ENCODE data around the gene POFUT2.

POFUT2 gene

DNA sequence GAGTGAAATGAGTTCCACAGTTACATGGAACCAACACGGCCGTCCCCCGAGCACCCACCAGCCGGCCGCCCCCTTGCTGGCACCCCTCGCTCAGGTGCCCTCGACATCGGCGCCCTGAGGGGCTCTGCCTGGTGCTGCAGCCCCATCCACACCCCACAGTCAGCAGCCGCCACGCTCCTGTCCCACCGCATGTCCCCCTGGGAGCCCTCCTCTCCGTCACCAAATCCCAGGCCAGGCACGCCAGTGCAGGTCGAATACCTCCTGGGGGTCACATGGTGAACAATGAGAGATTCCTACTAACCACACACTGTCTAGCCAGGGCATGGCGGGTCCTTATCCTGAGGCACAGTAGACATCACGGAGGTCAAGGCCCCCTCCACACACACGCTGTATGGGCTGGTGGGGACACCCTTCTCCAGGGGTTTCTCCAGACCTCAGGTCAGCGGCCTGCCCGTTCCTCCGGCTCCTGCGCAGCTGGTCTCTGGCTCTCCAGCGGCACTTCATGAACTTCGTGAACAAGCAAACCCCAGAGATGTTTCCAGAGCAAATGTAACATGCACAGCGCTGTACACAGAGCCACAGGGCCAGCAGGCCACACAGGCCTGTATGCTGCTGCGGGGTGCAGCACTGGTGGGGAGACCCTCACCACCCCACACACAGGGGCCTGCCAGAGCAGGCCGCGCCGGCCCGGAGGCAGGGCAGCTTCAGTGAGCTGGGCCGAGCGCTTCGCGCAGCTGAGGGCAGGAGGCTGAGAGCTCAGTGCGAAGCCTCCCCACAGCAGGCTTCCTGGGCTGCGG lies 21.8 kb downstream of the POFUT2 start:
- H3K36me3 ChIP-seq (ENCODE audit: control insufficient read depth in 1 of 2, insufficient read depth in 2 of 2, low read length in 2 of 2): peaks cover 57 to 67% of the 10 kb centered on the region in 2 experiments
- no peak overlapping the region for H4K12ac ChIP-seq (ENCODE audit: low read depth, low read length)
- no peak overlapping the region for H3K9ac ChIP-seq (ENCODE audit: low read length)
- H3K27ac ChIP-seq (ENCODE audit: low read depth, low read length): no peak overlapping the region
- no peak overlapping the region for H2AK5ac ChIP-seq (ENCODE audit: low read length)
- no peak overlapping the region for H2BK120ac ChIP-seq (ENCODE audit: insufficient read depth, low read length, poor library complexity)
- no peak overlapping the region for H4K91ac ChIP-seq (ENCODE audit: low read depth, low read length)
- H3K79me1 ChIP-seq (ENCODE audit: low read length): no peaks in the 10 kb centered on the region
- WGBS (ENCODE audit: extremely low coverage, insufficient coverage, insufficient read length): no CpG with 5 or more reads among the region's 36 CpGs
- peaks cover 5% of the 10 kb centered on the region for H3K9me3 ChIP-seq (ENCODE audit: insufficient read depth, low read depth, low read length)
- H2BK12ac ChIP-seq (ENCODE audit: low read length): no peak overlapping the region
- no peaks in the 10 kb centered on the region for H3K79me2 ChIP-seq (ENCODE audit: control insufficient read depth, insufficient read depth, low read length, poor library complexity)
- H3K27me3 ChIP-seq (ENCODE audit: insufficient read depth, low read length): no peaks in the 10 kb centered on the region
- DNase-seq: no peak
- H2BK5ac ChIP-seq (ENCODE audit: low read depth, low read length, poor library complexity): no peak overlapping the region
- no peak overlapping the region for H3K18ac ChIP-seq (ENCODE audit: low read length)
- H4K8ac ChIP-seq (ENCODE audit: low read depth, low read length): no peak overlapping the region
- H3K23ac ChIP-seq (ENCODE audit: low read length): no peak overlapping the region
- H3K4ac ChIP-seq (ENCODE audit: low read depth, low read length): no peak overlapping the region
- no peaks in the 10 kb centered on the region for H3K4me1 ChIP-seq (ENCODE audit: control insufficient read depth in 1 of 2, insufficient read depth in 2 of 2, low read length in 2 of 2)
- no peak overlapping the region for H3K4me2 ChIP-seq (ENCODE audit: low read length)
- no peak overlapping the region for H2AFZ ChIP-seq (ENCODE audit: insufficient read depth, low read length, poor library complexity)
- H3K14ac ChIP-seq (ENCODE audit: low read length): no peak overlapping the region
- H3K4me3 ChIP-seq (ENCODE audit: low read depth, low read length): no peak overlapping the region

DNA sequence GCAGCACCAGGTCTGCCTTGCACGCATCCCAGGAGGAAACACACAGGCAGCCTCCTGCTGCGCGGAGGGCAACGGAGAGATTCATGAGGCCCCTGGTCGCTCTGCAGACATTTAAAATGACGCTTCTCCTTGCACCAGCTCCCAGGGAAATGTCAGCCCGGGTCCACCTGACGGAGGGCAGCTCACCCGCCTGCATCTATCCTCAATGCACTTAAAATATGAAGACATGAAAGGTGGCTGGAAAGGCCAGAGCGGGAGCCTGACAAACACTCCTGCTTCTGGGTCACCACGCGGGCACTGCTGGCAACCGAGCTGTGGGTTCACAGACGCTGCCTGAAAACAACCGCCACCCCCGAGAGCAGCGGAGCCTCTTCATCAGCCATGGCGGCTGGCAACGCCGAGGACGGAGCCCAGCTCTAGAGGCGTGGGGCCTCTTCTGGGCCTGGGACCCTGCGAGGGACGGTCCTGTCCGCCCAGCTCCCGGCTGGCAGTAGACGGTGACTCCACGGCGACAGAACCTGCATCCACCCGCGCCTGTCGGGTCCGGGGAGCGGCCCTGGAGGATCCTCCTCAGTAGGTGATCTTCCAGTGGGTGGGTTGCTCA lies 22.7 kb downstream of the POFUT2 start:
- H4K12ac ChIP-seq (ENCODE audit: low read depth, low read length): no peak overlapping the region
- H2AFZ ChIP-seq (ENCODE audit: insufficient read depth, low read length, poor library complexity): no peak overlapping the region
- H3K79me2 ChIP-seq (ENCODE audit: control insufficient read depth, insufficient read depth, low read length, poor library complexity): no peaks in the 10 kb centered on the region
- H3K9me3 ChIP-seq (ENCODE audit: insufficient read depth, low read depth, low read length): peaks cover 5% of the 10 kb centered on the region
- no peak overlapping the region for H4K91ac ChIP-seq (ENCODE audit: low read depth, low read length)
- H3K4me1 ChIP-seq (ENCODE audit: control insufficient read depth in 1 of 2, insufficient read depth in 2 of 2, low read length in 2 of 2): no peaks in the 10 kb centered on the region
- H2AK5ac ChIP-seq (ENCODE audit: low read length): no peak overlapping the region
- no peak overlapping the region for H3K4me3 ChIP-seq (ENCODE audit: low read depth, low read length)
- H3K79me1 ChIP-seq (ENCODE audit: low read length): no peaks in the 10 kb centered on the region
- no peak overlapping the region for H3K18ac ChIP-seq (ENCODE audit: low read length)
- H3K4ac ChIP-seq (ENCODE audit: low read depth, low read length): no peak overlapping the region
- H3K4me2 ChIP-seq (ENCODE audit: low read length): no peak overlapping the region
- no peak for DNase-seq
- peaks cover 50 to 60% of the 10 kb centered on the region in 2 experiments for H3K36me3 ChIP-seq (ENCODE audit: control insufficient read depth in 1 of 2, insufficient read depth in 2 of 2, low read length in 2 of 2)
- no CpG with 5 or more reads among the region's 34 CpGs for WGBS (ENCODE audit: extremely low coverage, insufficient coverage, insufficient read length)
- H2BK12ac ChIP-seq (ENCODE audit: low read length): no peak overlapping the region
- no peak overlapping the region for H3K9ac ChIP-seq (ENCODE audit: low read length)
- no peak overlapping the region for H2BK120ac ChIP-seq (ENCODE audit: insufficient read depth, low read length, poor library complexity)
- no peak overlapping the region for H4K8ac ChIP-seq (ENCODE audit: low read depth, low read length)
- no peak overlapping the region for H3K14ac ChIP-seq (ENCODE audit: low read length)
- H3K27ac ChIP-seq (ENCODE audit: low read depth, low read length): no peak overlapping the region
- H3K23ac ChIP-seq (ENCODE audit: low read length): no peak overlapping the region
- no peak overlapping the region for H2BK5ac ChIP-seq (ENCODE audit: low read depth, low read length, poor library complexity)
- no peaks in the 10 kb centered on the region for H3K27me3 ChIP-seq (ENCODE audit: insufficient read depth, low read length)

DNA sequence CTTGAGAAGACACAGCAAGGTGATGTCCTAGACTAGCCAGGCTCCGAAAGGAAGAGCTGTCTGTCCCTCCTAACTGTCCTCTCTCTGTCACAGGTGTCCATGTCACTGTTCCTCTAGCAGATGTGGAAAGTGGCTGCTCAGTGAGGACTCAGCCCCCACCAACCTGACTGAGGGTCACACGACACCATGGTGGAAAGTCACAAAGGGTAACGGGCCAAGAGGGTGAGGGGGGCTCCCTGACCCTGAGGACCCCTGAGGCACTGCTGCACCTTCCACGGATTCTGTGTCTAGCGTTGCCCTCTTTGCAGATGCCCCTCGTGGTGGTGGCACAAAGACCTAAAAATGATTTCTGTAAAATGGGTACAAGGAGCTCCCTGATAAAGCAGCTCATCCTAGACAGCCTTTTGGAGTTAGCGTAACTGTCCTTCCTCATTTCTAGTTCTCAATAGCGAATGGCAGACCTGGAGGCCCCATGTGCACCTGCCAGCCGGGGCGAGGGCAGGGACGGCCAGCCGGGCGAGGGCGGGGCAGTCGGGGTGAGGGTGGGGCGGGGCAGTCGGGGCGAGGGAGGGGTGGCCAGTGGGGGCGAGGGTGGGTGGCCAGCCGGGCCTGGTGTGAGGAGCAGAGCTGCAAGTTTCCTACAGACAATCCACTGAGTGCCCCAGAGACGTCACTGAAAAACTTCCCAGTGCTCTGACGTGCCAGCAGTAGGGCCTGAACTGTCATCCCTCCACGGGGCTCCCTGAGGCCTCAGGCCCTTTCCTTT lies 23.4 kb downstream of the POFUT2 start:
- no peak for DNase-seq
- Histone ChIP-seq H3K14ac (ENCODE audit: low read length) (no peak overlapping the region), H2AK5ac (ENCODE audit: low read length) (no peak overlapping the region), H2AFZ (ENCODE audit: insufficient read depth, low read length, poor library complexity) (no peak overlapping the region), H4K8ac (ENCODE audit: low read depth, low read length) (no peak overlapping the region), H3K79me1 (ENCODE audit: low read length) (no peaks in the 10 kb centered on the region), H3K27me3 (ENCODE audit: insufficient read depth, low read length) (no peaks in the 10 kb centered on the region), H3K9me3 (ENCODE audit: insufficient read depth, low read depth, low read length) (peaks cover 3% of the 10 kb centered on the region), H3K18ac (ENCODE audit: low read length) (no peak overlapping the region), H3K4ac (ENCODE audit: low read depth, low read length) (no peak overlapping the region), H2BK5ac (ENCODE audit: low read depth, low read length, poor library complexity) (no peak overlapping the region), H4K12ac (ENCODE audit: low read depth, low read length) (no peak overlapping the region), H4K91ac (ENCODE audit: low read depth, low read length) (no peak overlapping the region), H3K79me2 (ENCODE audit: control insufficient read depth, insufficient read depth, low read length, poor library complexity) (no peaks in the 10 kb centered on the region), H3K9ac (ENCODE audit: low read length) (no peak overlapping the region), H3K36me3 (ENCODE audit: control insufficient read depth in 1 of 2, insufficient read depth in 2 of 2, low read length in 2 of 2) (peaks cover 44 to 54% of the 10 kb centered on the region in 2 experiments), H3K4me3 (ENCODE audit: low read depth, low read length) (no peak overlapping the region), H3K4me2 (ENCODE audit: low read length) (no peak overlapping the region), H3K27ac (ENCODE audit: low read depth, low read length) (no peak overlapping the region), H2BK120ac (ENCODE audit: insufficient read depth, low read length, poor library complexity) (no peak overlapping the region), H3K4me1 (ENCODE audit: control insufficient read depth in 1 of 2, insufficient read depth in 2 of 2, low read length in 2 of 2) (no peaks in the 10 kb centered on the region), H3K23ac (ENCODE audit: low read length) (no peak overlapping the region), H2BK12ac (ENCODE audit: low read length) (no peak overlapping the region)
- no CpG with 5 or more reads among the region's 23 CpGs for WGBS (ENCODE audit: extremely low coverage, insufficient coverage, insufficient read length)

DNA sequence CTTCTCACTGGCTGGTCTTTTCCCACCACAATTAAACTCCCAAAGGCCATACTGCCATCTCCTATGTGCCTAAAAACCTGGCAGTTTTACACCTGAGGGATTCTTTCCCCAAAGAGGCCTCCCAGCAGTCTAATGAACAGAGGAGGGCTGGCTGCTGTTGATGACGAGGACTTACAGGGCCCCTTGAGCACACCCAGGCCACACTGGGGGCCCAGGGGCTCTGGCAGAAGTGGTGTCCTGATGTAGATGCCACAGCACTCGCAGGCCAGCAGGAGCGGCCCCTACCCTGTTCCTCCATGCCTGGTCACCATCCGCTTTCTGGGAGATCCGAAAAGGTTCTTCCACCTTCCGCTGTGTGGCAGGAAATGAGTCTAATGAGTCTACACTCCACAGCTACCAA lies 24.2 kb downstream of the POFUT2 start:
- Histone ChIP-seq H3K18ac (ENCODE audit: low read length) (no peak overlapping the region), H2BK120ac (ENCODE audit: insufficient read depth, low read length, poor library complexity) (no peak overlapping the region), H3K23ac (ENCODE audit: low read length) (no peak overlapping the region), H3K27me3 (ENCODE audit: insufficient read depth, low read length) (no peaks in the 10 kb centered on the region), H2AFZ (ENCODE audit: insufficient read depth, low read length, poor library complexity) (no peak overlapping the region), H3K4me1 (ENCODE audit: control insufficient read depth in 1 of 2, insufficient read depth in 2 of 2, low read length in 2 of 2) (no peaks in the 10 kb centered on the region), H4K12ac (ENCODE audit: low read depth, low read length) (no peak overlapping the region), H4K8ac (ENCODE audit: low read depth, low read length) (no peak overlapping the region), H3K14ac (ENCODE audit: low read length) (no peak overlapping the region), H3K79me1 (ENCODE audit: low read length) (no peaks in the 10 kb centered on the region), H3K9ac (ENCODE audit: low read length) (no peak overlapping the region), H4K91ac (ENCODE audit: low read depth, low read length) (no peak overlapping the region), H2AK5ac (ENCODE audit: low read length) (no peak overlapping the region), H3K27ac (ENCODE audit: low read depth, low read length) (no peak overlapping the region), H3K9me3 (ENCODE audit: insufficient read depth, low read depth, low read length) (peaks cover 3% of the 10 kb centered on the region), H3K4ac (ENCODE audit: low read depth, low read length) (no peak overlapping the region), H2BK5ac (ENCODE audit: low read depth, low read length, poor library complexity) (no peak overlapping the region), H3K4me3 (ENCODE audit: low read depth, low read length) (no peak overlapping the region), H3K79me2 (ENCODE audit: control insufficient read depth, insufficient read depth, low read length, poor library complexity) (no peaks in the 10 kb centered on the region), H2BK12ac (ENCODE audit: low read length) (no peak overlapping the region), H3K36me3 (ENCODE audit: control insufficient read depth in 1 of 2, insufficient read depth in 2 of 2, low read length in 2 of 2) (peaks cover 44 to 54% of the 10 kb centered on the region in 2 experiments), H3K4me2 (ENCODE audit: low read length) (no peak overlapping the region)
- no peak for DNase-seq
- WGBS (ENCODE audit: extremely low coverage, insufficient coverage, insufficient read length): no CpG with 5 or more reads among the region's 6 CpGs

Data from trophoblast cell (in vitro differentiated cells and primary cell).